ENCODE data around the gene CHST13. TPM values are rescaled to one million over a fixed set of nuclear protein-coding genes. Genes with fewer than 3 reads are reported as not detected.

CHST13 gene
- total RNA-seq, 1 experiment from 2014 or later: 0.91 TPM

- TF ChIP-seq, protein P1, sequence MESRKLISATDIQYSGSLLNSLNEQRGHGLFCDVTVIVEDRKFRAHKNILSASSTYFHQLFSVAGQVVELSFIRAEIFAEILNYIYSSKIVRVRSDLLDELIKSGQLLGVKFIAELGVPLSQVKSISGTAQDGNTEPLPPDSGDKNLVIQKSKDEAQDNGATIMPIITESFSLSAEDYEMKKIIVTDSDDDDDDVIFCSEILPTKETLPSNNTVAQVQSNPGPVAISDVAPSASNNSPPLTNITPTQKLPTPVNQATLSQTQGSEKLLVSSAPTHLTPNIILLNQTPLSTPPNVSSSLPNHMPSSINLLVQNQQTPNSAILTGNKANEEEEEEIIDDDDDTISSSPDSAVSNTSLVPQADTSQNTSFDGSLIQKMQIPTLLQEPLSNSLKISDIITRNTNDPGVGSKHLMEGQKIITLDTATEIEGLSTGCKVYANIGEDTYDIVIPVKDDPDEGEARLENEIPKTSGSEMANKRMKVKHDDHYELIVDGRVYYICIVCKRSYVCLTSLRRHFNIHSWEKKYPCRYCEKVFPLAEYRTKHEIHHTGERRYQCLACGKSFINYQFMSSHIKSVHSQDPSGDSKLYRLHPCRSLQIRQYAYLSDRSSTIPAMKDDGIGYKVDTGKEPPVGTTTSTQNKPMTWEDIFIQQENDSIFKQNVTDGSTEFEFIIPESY (IDR thresholded peaks at IDR 0.05; ENCODE audit: extremely low read depth, insufficient replicate concordance, low read length): no peak
- TF ChIP-seq TCF7L2 (IDR thresholded peaks at IDR 0.05; ENCODE audit: borderline replicate concordance, extremely low read depth, insufficient read depth, insufficient read length): no peak
Observed at GRCh38 chr3:126528419-126528799, 4.5 kb downstream of the CHST13 start (continued).

DNA sequence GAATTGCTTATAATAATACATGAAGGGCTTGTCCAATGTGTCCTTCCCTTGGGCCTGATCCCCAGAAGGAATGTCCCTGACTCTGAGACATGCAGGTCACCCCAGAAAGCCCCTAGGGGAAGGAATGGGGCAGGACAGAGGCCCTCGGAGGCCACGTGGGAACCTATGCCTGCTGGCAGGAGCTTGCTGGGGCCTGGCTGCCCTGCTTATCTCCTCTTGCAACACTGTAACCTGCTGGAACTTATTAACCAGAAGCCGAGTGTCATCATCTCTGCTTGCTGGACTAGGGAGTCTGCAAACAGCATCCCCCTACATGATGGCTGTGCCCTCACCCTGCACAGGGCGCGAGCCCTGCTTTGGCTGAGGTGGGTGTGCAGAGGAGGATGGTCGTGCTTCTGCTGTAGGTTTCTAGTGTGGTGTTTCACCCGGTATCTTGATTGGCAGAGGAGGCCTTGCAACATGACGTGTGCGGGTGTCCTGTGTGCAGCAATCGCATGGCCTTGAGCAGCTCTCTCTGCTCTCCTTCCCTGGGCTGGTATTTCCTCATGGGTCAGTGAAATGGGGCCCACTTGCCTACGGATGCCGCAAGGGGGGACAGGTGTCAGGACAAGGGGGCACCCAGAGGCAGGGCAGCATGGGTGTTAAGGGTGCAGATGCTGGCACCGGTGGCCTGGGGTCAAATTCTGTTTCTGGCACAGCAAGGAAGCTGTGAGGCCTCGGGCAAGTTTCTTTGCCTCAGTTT is 5.0 kb downstream of the CHST13 start:
- no peak for ATAC-seq
- intact Hi-C loops (cut with micrococcal nuclease): loop anchor here (10.0 kb wide), 1 partner anchor 136 kb away; no protein-coding TSS in a partner anchor

More for the DNA sequence above, 5.0 kb downstream of the CHST13 start:
- Histone ChIP-seq H2AFZ (ENCODE audit: low read depth, low read length, poor library complexity, severe bottlenecking) (no peak overlapping the region), H3K4me2 (ENCODE audit: low read length) (no peak overlapping the region), H4K20me1 (ENCODE audit: insufficient read depth) (no peaks in the 10 kb centered on the region), H3K27me3 (ENCODE audit: insufficient read depth, low read length) (peaks cover 26% of the 10 kb centered on the region), H3K9me3 (ENCODE audit: control insufficient read depth in 1 of 2, insufficient read depth in 1 of 2, low read depth in 1 of 2, low read length in 2 of 2) (no peaks in the 10 kb centered on the region), H3K79me2 (ENCODE audit: insufficient read depth, low read length) (no peaks in the 10 kb centered on the region), H3K36me3 (ENCODE audit: control insufficient read depth in 1 of 2, insufficient read depth in 2 of 2, low read length in 2 of 2) (no peaks in the 10 kb centered on the region), H3K9ac (ENCODE audit: low read length) (no peak overlapping the region), H3K4me3 (replicated peaks in 1 of 2; ENCODE audit: low read depth in 1 of 2, low read length in 2 of 2) (no peak overlapping the region), H3K4me1 (ENCODE audit: control insufficient read depth in 1 of 2, insufficient read depth in 2 of 2, low read length in 2 of 2) (peaks cover 0 to 6% of the 10 kb centered on the region in 2 experiments; a peak in 1 of 4 replicates), H3K27ac (ENCODE audit: low read depth, low read length) (no peak overlapping the region), H3K9me2 (ENCODE audit: insufficient read depth) (no peaks in the 10 kb centered on the region)
- ChIA-PET RAD21 (ENCODE audit: low non-redundant PET in 1 of 2, low total read pairs in 2 of 2, uncharacterized antibody in 2 of 2, unreplicated experiment in 2 of 2) (no interaction called here), CTCF (no interaction called here), POLR2A (no interaction called here)
- no peak for DNase-seq (ENCODE audit: low read depth, low spot score)
- TF ChIP-seq YY1 (IDR thresholded peaks at IDR 0.05; ENCODE audit: extremely low read depth, insufficient replicate concordance, low read depth, low read length) (no peak), MAX (IDR thresholded peaks at IDR 0.05) (no peak), CBX3 (IDR thresholded peaks at IDR 0.05; ENCODE audit: low read depth) (no peak), JUND (IDR thresholded peaks at IDR 0.05) (no peak), ZFX (IDR thresholded peaks at IDR 0.05) (no peak), CTCF (IDR thresholded peaks at IDR 0.05 in 2 of 3, conservative IDR thresholded peaks at IDR 0.05 in 1 of 3; ENCODE audit: borderline replicate concordance in 1 of 3, insufficient read depth in 1 of 3, low read depth in 2 of 3, low read length in 2 of 3) (no peak), POLR2A (IDR thresholded peaks at IDR 0.05; ENCODE audit: borderline replicate concordance, extremely low read depth, insufficient read depth, insufficient read length) (no peak), CEBPB (IDR thresholded peaks at IDR 0.05; ENCODE audit: low read depth) (no peak), EGR1 (IDR thresholded peaks at IDR 0.05; ENCODE audit: low read depth) (no peak), SP1 (IDR thresholded peaks at IDR 0.05; ENCODE audit: low read depth) (no peak), SIN3A (IDR thresholded peaks at IDR 0.05; ENCODE audit: low read depth) (no peak), TCF7L2 (IDR thresholded peaks at IDR 0.05; ENCODE audit: borderline replicate concordance, extremely low read depth, insufficient read depth, insufficient read length) (no peak), ELF1 (IDR thresholded peaks at IDR 0.05; ENCODE audit: borderline replicate concordance, low read depth) (no peak)
- TF ChIP-seq, protein P1 (IDR thresholded peaks at IDR 0.05; ENCODE audit: extremely low read depth, insufficient replicate concordance, low read length): no peak
- TF ChIP-seq, protein P2, sequence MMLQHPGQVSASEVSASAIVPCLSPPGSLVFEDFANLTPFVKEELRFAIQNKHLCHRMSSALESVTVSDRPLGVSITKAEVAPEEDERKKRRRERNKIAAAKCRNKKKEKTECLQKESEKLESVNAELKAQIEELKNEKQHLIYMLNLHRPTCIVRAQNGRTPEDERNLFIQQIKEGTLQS (IDR thresholded peaks at IDR 0.05): no peak
- BruUV-seq (replicated peaks): no TSS peak

Measured in HCT116 (cell line).